Calu3 (cell line): Measurements from ENCODE around the gene RAPGEF6. TPM values are rescaled to one million over a fixed set of nuclear protein-coding genes. Genes with fewer than 3 reads are reported as not detected.

Experiments used
- BruUV-seq: library from RNA; stranded (reverse); fragments of 400-500 nt; replicated peaks from 2 replicates; lab custom pipeline; 2021; lab: Mats Ljungman, UMichigan
- CTCF ChIA-PET: fragments of 300-600 bp; sonication (Branson Sonifier 250); formaldehyde crosslinking; loops from one replicate; lab custom pipeline; 2022; ENCODE audit warnings: antibody characterized with exemption; lab: Charles Lee
- DNase-seq: peaks from one replicate; pipeline ENCODE4 v3.0.0; 2022
- H3K27ac Mint-ChIP-seq: one replicate; pipeline ENCODE4 v1.8.0; 2022; ENCODE audit warnings: mixed read lengths; ENCODE audit not compliant: unreplicated experiment
- H3K27me3 Mint-ChIP-seq: one replicate; pipeline ENCODE4 v1.8.0; 2022; ENCODE audit warnings: mixed read lengths; ENCODE audit not compliant: unreplicated experiment
- H3K36me3 Mint-ChIP-seq: one replicate; pipeline ENCODE4 v1.8.0; 2022; ENCODE audit warnings: mild to moderate bottlenecking, moderate library complexity, mixed read lengths; ENCODE audit not compliant: insufficient read depth, unreplicated experiment
- H3K4me1 Mint-ChIP-seq: one replicate; pipeline ENCODE4 v1.8.0; 2022; ENCODE audit warnings: mild to moderate bottlenecking, low read depth, mixed read lengths; ENCODE audit not compliant: unreplicated experiment
- H3K4me3 Mint-ChIP-seq: one replicate; pipeline ENCODE4 v1.8.0; 2022; ENCODE audit warnings: mild to moderate bottlenecking, low read depth, moderate library complexity, mixed read lengths; ENCODE audit not compliant: unreplicated experiment
- H3K9me3 Mint-ChIP-seq: one replicate; pipeline ENCODE4 v1.8.0; 2022; ENCODE audit warnings: low read depth, mixed read lengths; ENCODE audit not compliant: unreplicated experiment
- intact Hi-C: fragments of 100-400 bp; cut with micrococcal nuclease; formaldehyde crosslinking; loops from one replicate; pipeline ENCODE4 v1.10.0; 2022; ENCODE audit not compliant: unreplicated experiment
- total RNA-seq: library from RNA; stranded (reverse); gene quantifications from 2 replicates; pipeline ENCODE4 v1.2.3, GENCODE V29; 2022
- TF ChIP-seq, protein P1 (sequence below): fragments of 200-600 bp; IDR thresholded peaks from one replicate; pipeline ENCODE4 v1.8.0; 2022; ENCODE audit warnings: antibody characterized with exemption; ENCODE audit not compliant: unreplicated experiment

Gene RAPGEF6
- total RNA-seq, 1 experiment from 2014 or later, result 27.3 TPM

DNA sequence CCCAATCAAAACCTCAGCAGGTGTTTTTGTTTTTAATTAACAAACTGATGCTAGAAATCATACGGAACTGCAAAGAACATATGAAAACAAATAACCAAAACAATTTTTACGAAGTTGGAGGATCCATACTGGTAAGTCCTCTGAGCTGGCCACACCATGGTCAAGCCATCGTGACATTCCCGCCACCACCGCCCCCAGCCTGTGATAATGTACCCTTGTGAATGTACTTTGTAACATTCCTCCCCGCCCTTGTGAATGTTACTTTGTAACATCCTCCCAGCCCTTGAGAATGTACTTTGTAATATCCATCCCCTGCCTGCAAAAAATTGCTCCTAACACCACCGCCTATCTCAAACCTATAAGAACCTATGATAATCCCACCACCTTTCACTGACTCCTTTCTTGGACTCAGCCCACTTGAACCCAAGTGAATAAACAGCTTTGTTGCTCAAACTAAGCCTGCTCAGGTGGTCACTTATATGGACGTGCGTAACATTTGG is 63.3 kb downstream of the RAPGEF6 start:
- intact Hi-C loops, result no loop called here
- CTCF ChIA-PET, result no interaction called here
- Mint-ChIP-seq H3K4me1 (peaks cover 16% of the 10 kb centered on the region), H3K27me3 (no peaks in the 10 kb centered on the region), H3K27ac (no peak overlapping the region), H3K4me3 (no peak overlapping the region), H3K9me3 (peaks cover 5% of the 10 kb centered on the region), H3K36me3 (no peaks in the 10 kb centered on the region)
- TF ChIP-seq, protein P1, sequence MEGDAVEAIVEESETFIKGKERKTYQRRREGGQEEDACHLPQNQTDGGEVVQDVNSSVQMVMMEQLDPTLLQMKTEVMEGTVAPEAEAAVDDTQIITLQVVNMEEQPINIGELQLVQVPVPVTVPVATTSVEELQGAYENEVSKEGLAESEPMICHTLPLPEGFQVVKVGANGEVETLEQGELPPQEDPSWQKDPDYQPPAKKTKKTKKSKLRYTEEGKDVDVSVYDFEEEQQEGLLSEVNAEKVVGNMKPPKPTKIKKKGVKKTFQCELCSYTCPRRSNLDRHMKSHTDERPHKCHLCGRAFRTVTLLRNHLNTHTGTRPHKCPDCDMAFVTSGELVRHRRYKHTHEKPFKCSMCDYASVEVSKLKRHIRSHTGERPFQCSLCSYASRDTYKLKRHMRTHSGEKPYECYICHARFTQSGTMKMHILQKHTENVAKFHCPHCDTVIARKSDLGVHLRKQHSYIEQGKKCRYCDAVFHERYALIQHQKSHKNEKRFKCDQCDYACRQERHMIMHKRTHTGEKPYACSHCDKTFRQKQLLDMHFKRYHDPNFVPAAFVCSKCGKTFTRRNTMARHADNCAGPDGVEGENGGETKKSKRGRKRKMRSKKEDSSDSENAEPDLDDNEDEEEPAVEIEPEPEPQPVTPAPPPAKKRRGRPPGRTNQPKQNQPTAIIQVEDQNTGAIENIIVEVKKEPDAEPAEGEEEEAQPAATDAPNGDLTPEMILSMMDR, result no peak
- DNase-seq, result no peak
- no TSS peak for BruUV-seq

DNA sequence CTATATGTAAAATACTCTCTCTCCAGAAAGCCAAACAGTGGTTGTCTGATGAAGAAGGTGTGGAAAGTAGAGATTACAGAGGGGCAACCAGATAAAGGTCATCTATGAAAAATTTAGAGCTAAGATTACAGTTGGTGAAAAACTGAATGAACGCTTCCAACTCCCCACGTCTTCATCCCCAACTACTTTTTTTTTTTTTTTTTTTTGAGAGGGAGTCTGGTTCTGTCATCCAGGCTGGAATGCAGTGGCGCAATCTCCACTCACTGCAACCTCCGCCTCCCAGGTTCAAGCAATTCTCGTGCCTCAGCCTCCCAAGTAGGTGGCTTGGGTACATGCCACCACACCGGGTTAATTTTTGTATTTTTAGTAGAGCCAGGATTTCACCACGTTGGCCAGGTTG is 64.3 kb downstream of the RAPGEF6 start:
- peaks cover 16% of the 10 kb centered on the region for H3K4me1 Mint-ChIP-seq
- no peak overlapping the region for H3K27ac Mint-ChIP-seq
- intact Hi-C loops, result no loop called here
- no peaks in the 10 kb centered on the region for H3K36me3 Mint-ChIP-seq
- CTCF ChIA-PET, result no interaction called here
- TF ChIP-seq, protein P1, result no peak
- H3K27me3 Mint-ChIP-seq, result no peaks in the 10 kb centered on the region
- H3K4me3 Mint-ChIP-seq, result no peak overlapping the region
- H3K9me3 Mint-ChIP-seq, result peaks cover 5% of the 10 kb centered on the region
- DNase-seq, result no peak
- BruUV-seq, result no TSS peak

DNA sequence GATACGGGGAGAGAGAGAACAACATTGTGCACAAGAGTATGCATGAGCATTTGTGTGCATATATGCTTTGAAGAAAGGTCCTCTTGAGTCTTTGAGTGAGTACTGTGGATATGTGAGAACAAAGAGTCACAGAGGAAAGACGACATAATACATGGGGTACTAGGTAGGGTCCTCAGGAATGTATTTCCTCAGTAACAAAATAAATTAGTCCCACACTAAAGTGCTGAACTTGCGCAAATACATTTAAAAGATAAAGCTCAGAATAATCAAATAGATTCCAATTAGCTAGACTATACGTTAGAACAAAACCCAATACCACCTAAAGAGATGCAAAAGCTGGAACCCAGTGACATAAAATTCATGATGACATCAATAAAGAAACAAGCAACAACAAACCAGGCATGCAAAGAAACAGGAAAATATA is 70.8 kb downstream of the RAPGEF6 start:
- no peaks in the 10 kb centered on the region for H3K27me3 Mint-ChIP-seq
- H3K4me1 Mint-ChIP-seq, result peaks cover 16% of the 10 kb centered on the region
- no peaks in the 10 kb centered on the region for H3K9me3 Mint-ChIP-seq
- H3K27ac Mint-ChIP-seq, result no peak overlapping the region
- CTCF ChIA-PET, result no interaction called here
- TF ChIP-seq, protein P1, result no peak
- H3K36me3 Mint-ChIP-seq, result peaks cover 4% of the 10 kb centered on the region
- DNase-seq, result no peak
- no peak overlapping the region for H3K4me3 Mint-ChIP-seq
- intact Hi-C loops, result no loop called here
- BruUV-seq, result no TSS peak

DNA sequence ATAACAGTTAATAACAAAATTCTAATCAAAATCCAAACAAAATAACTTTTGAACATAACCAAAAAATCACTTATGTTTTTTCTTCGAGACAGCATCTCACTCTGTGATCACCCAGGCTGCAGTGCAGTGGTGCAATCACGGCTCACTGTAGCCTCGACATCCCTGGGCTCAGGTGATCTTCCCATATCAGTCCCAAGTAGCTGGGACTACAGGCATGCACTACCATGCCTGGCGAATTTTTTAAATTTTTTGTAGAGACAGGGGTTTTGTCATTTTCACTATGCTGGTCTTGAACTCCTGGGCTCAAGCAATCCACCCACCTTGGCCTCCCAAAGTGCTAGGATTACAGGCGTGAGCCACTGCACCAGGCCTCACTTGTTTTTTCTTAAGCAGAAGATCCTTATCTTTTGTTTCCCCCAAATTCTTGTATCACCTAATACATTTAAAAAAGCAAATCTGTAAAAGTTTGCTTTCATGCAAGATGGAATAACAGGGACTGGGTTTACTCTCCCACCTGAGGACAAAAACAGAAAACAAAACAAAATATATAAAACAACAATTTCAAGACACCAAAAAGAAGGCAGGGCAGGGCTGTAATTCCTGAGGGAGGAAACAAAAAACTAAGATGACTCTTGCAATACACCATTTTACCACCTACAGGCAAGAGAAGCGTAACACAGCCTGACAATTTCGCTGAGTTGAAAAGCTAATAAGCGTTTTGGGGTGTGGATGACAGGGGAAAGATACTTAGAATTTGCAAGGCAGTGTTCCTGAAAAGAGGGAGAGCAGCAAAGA is 71.4 kb downstream of the RAPGEF6 start:
- H3K36me3 Mint-ChIP-seq, result peaks cover 4% of the 10 kb centered on the region
- H3K4me3 Mint-ChIP-seq, result no peak overlapping the region
- H3K27ac Mint-ChIP-seq, result no peak overlapping the region
- TF ChIP-seq, protein P1, result no peak
- no peaks in the 10 kb centered on the region for H3K27me3 Mint-ChIP-seq
- peaks cover 16% of the 10 kb centered on the region for H3K4me1 Mint-ChIP-seq
- CTCF ChIA-PET, result no interaction called here
- intact Hi-C loops, result no loop called here
- BruUV-seq, result no TSS peak
- no peak for DNase-seq
- H3K9me3 Mint-ChIP-seq, result no peaks in the 10 kb centered on the region
